DMS153 (cell line): ENCODE measurements around the gene NRCAM.
"Not testable (repeated sequence)": the region's sequence is repeated elsewhere in the genome, so short reads cannot be mapped to it uniquely, and the experiment has no call there.

ENCODE experiments used
- DNase-seq: peaks from one replicate; lab custom pipeline; 2025; lab: John Stamatoyannopoulos, UW

The NRCAM gene

GRCh38 chr7:108278776-108279175 lies 177.5 kb downstream of the NRCAM start:
- no peak for DNase-seq

DNA sequence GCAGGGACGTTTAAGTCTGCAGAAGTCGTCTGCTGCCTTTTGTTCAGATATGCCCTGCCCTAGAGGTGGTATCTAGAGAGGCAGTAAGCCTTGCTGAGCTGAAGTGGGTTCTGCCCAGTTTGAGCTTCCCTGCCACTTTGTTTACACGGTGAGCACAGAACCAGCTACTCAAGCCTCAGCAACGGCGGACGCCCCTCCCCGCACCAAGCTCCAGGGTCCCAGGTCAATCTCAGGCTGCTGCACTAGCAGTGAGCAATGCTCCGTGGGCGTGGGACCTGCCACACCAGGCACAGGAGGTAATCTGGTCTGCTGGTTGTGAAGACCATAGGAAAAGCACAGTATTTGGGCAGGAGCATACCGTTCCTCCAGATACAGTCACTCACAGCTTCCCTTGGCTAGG lies 178.0 kb downstream of the NRCAM start:
- DNase-seq, result no peak

- not testable (repeated sequence) for DNase-seq
Observed at GRCh38 chr7:108274447-108274846, 181.8 kb downstream of the NRCAM start.

- DNase-seq, result not testable (repeated sequence)
Observed at GRCh38 chr7:108272891-108273290, 183.3 kb downstream of the NRCAM start.

DNA sequence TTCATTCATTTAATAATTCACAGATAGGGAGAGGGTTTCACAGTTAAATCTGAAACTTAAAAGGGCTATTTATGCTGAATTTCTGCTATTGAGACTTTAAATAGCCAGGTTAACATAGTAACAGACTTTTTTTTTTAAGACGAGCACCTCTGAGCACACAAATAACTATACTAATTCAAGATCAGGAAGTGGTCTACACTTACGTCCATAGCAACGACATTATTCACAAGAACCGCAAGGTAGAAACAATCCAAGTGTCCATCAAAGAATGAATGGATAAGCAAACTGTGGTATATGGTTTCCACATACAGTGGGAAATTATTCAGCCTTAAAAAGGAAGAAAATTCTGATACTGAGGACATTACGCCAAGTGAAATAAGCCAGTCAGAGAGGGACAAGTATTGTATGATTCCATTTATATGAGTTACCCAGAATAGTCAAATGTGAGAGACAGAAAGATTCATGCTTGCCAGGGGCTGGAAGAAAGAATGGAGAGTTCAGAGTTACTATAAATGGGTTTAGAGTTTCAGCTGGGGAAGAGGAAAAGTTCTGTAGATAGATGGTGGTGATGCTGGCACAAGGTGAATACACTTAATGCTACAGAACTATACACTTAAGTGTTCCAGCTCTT lies 185.7 kb downstream of the NRCAM start:
- DNase-seq, result no peak

GRCh38 chr7:108268200-108268820 lies 187.9 kb downstream of the NRCAM start:
- DNase-seq, result no peak

DNA sequence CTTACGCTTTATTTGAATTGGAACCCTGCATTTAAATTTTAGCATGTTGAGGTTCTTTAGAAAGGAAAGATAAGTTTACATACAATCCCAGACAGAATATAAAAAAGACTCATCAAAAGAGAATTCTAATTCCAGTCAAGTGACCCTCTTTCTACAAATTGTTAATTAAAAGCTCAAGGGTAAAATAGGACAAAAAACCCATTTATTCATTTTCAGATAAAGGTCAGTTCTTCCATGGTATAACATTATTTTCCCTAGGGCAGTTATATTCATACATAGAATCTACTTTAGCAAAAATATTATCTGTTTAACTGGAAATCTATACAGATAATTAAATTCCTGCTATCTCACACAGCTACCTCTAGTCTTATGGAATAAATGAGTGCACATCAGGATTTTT lies 188.6 kb downstream of the NRCAM start:
- DNase-seq, result no peak

GRCh38 chr7:108266491-108266890 lies 189.7 kb downstream of the NRCAM start:
- DNase-seq, result no peak

GRCh38 chr7:108266035-108266434 lies 190.2 kb downstream of the NRCAM start:
- no peak for DNase-seq

DNA sequence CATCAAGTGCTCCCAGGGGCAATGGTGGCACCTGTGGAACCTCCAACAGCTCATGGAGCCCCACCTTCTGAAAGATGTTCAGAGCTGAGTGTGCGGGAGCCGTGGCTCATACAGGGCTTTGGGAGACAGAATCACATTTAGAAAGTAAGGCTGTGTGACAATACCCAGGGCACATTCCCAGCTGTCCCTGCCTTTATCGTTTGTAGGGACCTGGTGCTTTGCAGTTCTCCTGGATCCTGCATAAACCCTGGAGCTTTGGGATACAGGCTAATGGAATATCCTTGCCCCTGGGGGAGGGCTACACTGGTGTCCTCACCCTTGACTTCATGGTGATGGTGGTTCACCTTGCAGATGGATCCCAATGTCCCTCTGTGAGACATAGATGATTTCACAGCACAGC lies 191.2 kb downstream of the NRCAM start:
- DNase-seq, result no peak

DNA sequence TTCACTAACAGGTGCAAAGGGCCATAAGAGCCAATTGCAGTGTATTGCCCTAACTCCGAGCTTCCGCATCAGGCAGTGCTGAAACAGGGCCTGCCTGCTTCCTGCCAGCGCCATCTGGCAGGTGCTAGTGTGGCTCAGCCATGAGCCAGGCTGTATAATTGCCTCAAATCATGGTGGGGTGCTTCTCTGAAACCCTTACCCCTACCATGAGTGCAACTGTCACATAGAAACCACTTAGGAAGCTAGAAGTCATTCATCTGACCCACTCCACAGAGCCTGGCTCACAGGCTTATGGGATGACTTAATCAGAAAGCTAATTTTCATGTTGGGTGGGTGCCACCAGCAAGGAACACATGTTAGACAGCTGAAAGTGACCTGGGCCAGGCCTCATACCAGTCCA lies 192.8 kb downstream of the NRCAM start:
- DNase-seq, result peak; percentile 69

DNA sequence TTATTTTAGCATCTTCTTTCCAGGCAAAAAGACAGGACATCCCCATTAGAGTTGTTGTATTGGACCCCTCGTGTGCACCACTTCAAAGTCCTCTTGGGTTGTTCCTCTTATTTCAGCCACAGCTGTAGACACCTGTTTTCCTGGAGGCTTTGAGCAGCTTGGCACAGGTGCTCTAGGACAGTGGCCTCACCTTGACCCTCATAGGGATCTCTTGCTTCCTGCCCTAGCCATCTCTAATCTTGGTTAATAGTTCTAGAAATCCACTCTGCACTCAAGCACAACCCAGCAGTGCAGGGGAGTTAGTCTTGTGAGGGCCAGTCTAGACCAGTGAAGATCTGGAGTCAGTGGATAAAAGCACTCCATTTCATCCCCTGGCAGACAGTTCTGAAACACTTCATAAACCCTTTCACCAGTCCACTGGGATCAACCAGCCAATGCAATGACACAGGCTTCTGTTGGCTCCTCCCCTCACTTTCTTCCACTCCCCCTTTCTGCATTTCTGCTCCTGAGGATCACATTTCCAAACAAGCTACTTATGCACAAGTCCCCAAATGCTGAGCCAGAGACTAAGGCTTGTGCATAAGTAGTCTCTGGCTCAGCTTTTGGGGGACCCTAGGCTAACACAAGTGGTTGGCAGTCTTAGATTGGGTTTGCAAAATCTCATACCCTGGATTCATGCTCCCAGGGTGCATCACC lies 194.5 kb downstream of the NRCAM start:
- no peak for DNase-seq

- DNase-seq, result not testable (repeated sequence)
Observed at GRCh38 chr7:108259447-108259846, 196.8 kb downstream of the NRCAM start.

- no peak for DNase-seq
Observed at GRCh38 chr7:108257954-108258353, 198.3 kb downstream of the NRCAM start.

GRCh38 chr7:108254259-108254658 lies 202.0 kb downstream of the NRCAM start:
- DNase-seq, result no peak

DNA sequence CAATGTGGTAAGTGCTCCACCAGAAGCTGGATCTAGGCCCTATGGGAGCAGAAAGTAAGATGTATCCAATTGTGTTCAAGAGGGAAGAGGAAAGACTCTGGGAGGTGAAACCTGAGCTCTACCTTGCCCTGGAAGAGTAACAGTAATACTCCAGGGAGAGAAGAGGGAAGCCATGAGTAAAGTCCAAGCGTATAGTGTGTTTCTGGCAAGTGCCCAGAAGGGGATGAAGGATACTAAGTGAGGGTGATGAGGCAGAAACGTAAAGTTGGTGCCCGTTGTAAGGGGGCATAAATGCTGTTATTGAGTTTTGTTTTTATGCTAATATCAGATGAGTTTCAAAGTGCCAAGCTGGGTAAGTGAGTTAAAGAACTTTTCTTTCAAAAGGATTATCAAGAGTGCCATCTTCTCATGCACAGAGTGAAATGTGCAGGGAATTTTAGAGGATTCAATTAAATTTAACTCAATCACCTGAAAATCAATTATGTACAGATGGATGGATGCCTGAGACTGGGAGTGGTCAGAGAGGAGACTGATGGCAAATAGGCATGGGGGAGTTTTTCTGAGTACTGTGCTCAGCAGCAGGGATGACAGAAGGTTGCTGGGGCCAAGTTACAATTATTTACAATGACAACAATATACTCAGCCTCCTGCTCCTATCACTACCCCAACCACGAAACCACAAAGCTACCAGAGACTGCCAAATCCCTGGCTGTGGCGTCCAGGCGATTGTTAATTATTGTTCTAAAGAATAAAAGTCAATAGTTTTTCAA lies 202.8 kb downstream of the NRCAM start:
- peak; percentile 55 for DNase-seq

GRCh38 chr7:108252177-108252576 lies 204.1 kb downstream of the NRCAM start:
- no peak for DNase-seq

- no peak for DNase-seq
Observed at GRCh38 chr7:108251700-108252099, 204.5 kb downstream of the NRCAM start.

DNA sequence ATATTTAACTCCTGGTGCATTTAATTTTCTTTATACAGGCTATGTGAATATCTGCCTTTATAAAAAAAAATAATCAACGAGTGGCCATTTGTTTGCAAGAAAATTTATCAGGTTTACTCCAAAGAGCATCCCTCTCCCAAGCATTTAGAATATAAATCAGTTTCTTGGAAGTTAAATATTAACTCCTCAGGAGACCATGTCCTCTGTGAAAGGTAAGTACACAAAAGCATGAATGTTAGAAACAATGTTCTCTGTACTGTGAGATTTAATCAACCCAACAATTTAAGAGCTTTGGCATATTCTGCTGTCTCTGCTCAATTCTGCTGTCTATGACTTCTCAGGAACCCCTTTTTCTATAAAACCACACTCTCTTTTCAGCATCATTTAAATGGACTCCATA lies 206.8 kb downstream of the NRCAM start:
- no peak for DNase-seq

DNA sequence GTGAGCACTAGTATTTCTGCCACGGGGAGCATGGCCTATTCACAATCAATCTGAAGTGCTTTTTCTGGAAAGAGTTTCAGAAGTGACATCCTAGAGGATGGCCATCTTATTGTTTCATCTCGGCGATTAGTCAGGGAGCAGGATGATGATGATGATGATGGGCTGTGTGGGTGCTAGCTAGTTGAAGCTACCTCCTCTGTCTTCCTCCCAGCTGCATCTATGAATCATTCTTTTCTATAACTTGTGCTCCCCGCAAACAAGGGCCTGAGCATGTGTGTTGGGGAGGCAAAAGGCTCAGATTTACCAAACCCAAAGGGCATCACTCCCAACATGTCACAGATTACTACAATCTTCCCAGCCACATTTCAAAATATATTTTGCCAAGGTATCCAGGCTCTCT lies 207.4 kb downstream of the NRCAM start:
- DNase-seq, result no peak

GRCh38 chr7:108248418-108248817 lies 207.8 kb downstream of the NRCAM start:
- no peak for DNase-seq

DNA sequence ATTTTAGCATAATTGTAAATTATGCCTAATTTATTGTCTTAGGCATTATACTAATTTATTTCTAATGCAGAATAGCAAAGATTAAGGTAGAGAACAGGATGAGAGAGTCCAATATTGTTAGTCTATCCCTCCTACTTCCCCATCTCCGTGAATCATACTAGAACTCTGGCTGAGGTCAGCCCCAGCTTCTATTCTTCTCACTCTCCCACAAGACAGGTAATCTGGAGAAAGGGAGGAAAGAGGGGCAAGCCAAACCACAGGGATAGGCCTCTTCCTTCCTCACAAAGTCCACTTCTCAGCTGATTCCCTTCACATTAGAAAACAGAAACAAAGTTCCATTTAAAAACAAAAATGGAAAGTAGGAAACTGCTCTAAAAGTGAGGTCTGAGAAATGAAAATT lies 208.6 kb downstream of the NRCAM start:
- no peak for DNase-seq
